ENCODE data around the gene SSTR4.

DNA sequence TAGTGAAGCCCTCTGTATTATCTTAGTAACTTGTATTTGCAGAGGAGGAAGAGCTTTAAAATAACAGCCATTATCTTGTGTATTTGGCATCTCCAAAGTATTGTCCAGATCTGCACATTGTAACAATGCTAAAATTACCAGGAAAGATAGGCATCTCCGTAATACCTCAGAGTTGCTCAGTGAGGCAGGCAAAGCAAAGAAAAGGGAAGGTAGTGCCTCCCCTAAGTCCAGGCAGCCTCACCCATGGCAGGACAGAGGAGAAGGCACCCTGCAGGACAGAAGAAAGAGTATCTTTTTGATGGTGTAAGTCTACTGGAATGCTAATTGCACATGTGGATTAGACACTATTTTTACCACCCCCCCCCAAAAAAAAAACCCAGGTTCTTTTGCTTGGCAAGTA is 13.6 kb upstream of the SSTR4 start:
- TF ChIP-seq POLR2A (IDR thresholded peaks at IDR 0.05; ENCODE audit: borderline replicate concordance, extremely low read depth, insufficient read depth, insufficient read length) (no peak), REST (IDR thresholded peaks at IDR 0.05; ENCODE audit: low read depth) (no peak), CTCF (IDR thresholded peaks at IDR 0.05 in 2 of 3, conservative IDR thresholded peaks at IDR 0.05 in 1 of 3; ENCODE audit: borderline replicate concordance in 1 of 3, insufficient read depth in 1 of 3, low read depth in 2 of 3, low read length in 2 of 3) (no peak), FOSL1 (IDR thresholded peaks at IDR 0.05; ENCODE audit: low read depth) (no peak), POLR2AphosphoS5 (IDR thresholded peaks at IDR 0.05; ENCODE audit: low read depth, low read length) (no peak), CEBPB (IDR thresholded peaks at IDR 0.05; ENCODE audit: low read depth) (no peak), EZH2phosphoT487 (IDR thresholded peaks at IDR 0.05; ENCODE audit: borderline replicate concordance) (no peak), EZH2 (IDR thresholded peaks at IDR 0.05) (no peak), SIN3A (IDR thresholded peaks at IDR 0.05; ENCODE audit: low read depth) (no peak)
- TF ChIP-seq, protein P1, sequence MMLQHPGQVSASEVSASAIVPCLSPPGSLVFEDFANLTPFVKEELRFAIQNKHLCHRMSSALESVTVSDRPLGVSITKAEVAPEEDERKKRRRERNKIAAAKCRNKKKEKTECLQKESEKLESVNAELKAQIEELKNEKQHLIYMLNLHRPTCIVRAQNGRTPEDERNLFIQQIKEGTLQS (IDR thresholded peaks at IDR 0.05), result no peak

Data from HCT116 (cell line).